SHP77 (cell line): ENCODE measurements around the gene ZNF160.
"Not testable (repeated sequence)": the region's sequence is repeated elsewhere in the genome, so short reads cannot be mapped to it uniquely, and the experiment has no call there.

ENCODE experiments used
- DNase-seq, 2 experiments: peaks; one replicate each; lab custom pipeline; 2025; lab: John Stamatoyannopoulos, UW

Gene ZNF160

GRCh38 chr19:53103234-53104203 is at the start of gene ZNF160:
TSS of gene ZNF160 (minus strand) at chr19:53103422. CDS start at chr19:53086276, 17,146 bp downstream.
- peak; percentile 89 to 94 for DNase-seq

GRCh38 chr19:53147645-53148044 is 44.4 kb upstream of the ZNF160 start:
- no peak for DNase-seq

- no peak for DNase-seq
Observed at GRCh38 chr19:53140351-53140750, 37.1 kb upstream of the ZNF160 start.

GRCh38 chr19:53136432-53136831 is 33.2 kb upstream of the ZNF160 start:
- no peak for DNase-seq

GRCh38 chr19:53132141-53132991 is 29.1 kb upstream of the ZNF160 start, which contains the start of gene ZNF415:
TSS of gene ZNF415 (minus strand) at chr19:53132910. CDS start at chr19:53122676, 10,234 bp downstream.
- no peak for DNase-seq

GRCh38 chr19:53131727-53132126 is 28.5 kb upstream of the ZNF160 start:
- no peak for DNase-seq

- no peak for DNase-seq
Observed at GRCh38 chr19:53131085-53131590, 27.9 kb upstream of the ZNF160 start.

- DNase-seq: no peak
Observed at GRCh38 chr19:53130506-53130905, 27.3 kb upstream of the ZNF160 start.

- not testable (repeated sequence) for DNase-seq
Observed at GRCh38 chr19:53126733-53127526, 23.7 kb upstream of the ZNF160 start.

GRCh38 chr19:53123400-53123799 is 20.2 kb upstream of the ZNF160 start:
- DNase-seq: no peak

- DNase-seq: no peak
Observed at GRCh38 chr19:53112286-53112685, 9.1 kb upstream of the ZNF160 start.

GRCh38 chr19:53109527-53109926 is 6.3 kb upstream of the ZNF160 start:
- DNase-seq: no peak

- DNase-seq: peak in 1 of 2 experiments; percentile 5
Observed at GRCh38 chr19:53102756-53103233, 427 bp downstream of the ZNF160 start.

- DNase-seq: no peak
Observed at GRCh38 chr19:53102206-53102755, 941 bp downstream of the ZNF160 start.

GRCh38 chr19:53101518-53101917 is 1.7 kb downstream of the ZNF160 start:
- DNase-seq: no peak

- DNase-seq: not testable (repeated sequence)
Observed at GRCh38 chr19:53098570-53098969, 4.7 kb downstream of the ZNF160 start.

- DNase-seq: not testable (repeated sequence)
Observed at GRCh38 chr19:53096982-53097690, 6.1 kb downstream of the ZNF160 start.

- DNase-seq: not testable (repeated sequence)
Observed at GRCh38 chr19:53096579-53096978, 6.6 kb downstream of the ZNF160 start.

GRCh38 chr19:53094754-53095575 is 8.3 kb downstream of the ZNF160 start:
- no peak for DNase-seq
